HG03039 (cell line): ENCODE data around the gene STARD4.

ENCODE experiments used
- ATAC-seq: cut with Tn5 transposase; IDR thresholded peaks from one replicate; pipeline ENCODE4 v1.9.1; 2021; ENCODE audit warnings: mild to moderate bottlenecking, moderate library complexity; ENCODE audit not compliant: unreplicated experiment

Gene STARD4, protein sequence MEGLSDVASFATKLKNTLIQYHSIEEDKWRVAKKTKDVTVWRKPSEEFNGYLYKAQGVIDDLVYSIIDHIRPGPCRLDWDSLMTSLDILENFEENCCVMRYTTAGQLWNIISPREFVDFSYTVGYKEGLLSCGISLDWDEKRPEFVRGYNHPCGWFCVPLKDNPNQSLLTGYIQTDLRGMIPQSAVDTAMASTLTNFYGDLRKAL

DNA sequence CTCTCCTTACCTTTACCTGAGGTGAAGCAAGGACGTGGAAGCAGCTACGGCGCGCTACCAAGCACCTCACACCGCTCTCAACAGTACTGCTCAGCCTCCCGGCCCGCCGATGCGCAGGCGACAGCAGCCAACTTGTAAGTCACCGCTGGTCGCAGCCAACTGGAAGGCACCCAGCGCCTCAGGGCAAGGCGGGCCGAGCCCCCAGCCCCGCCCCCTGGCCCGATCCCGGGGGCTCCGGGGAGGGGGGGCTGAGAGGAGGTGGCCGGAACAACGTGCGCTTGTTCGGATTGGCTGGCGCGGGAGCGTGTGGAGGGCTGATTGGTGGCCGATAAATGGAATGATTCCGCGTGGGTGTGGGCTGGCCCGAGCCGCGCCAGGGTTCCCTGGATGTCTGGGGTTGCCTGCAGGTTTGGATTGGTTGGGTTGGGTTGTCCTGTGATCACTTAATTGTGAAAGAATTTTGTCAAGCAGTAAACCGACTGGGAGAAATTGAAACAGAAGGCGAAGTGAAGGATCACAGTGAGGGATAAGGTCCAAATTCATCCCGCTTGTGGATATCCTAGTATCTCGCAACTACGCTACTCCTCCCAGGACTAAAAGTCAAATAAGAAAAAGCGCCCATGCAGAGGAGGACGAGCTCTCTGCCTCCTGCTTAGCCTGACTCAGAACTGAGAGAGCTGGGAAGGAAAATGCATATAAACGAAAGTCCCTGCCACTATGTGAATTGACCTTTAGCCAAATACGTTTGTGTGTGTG lies at the start of gene STARD4:
Gene STARD4, minus strand, starts transcription at position 161 of the 756 bp plus-strand sequence. CDS start 5,102 bp downstream, outside the sequence.
- ATAC-seq = peak; percentile 92

DNA sequence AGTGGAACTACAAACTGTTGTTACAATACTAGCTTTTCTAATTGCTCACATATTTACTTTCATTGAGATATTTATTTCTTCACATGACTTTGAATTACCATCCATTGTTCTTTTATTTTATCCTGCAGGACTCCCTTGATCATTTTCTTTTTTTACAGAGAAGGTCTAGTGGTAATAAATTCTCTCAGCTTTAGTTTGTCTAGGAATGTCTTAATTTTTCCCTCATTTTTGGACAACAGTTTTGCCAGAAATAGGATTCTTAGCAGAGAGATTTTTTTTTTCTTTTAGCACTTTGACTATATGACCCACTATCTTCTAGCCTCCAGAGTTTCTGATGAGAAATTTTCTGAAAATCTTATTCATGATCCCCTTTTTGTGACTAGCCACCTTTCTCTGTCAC lies 47.3 kb upstream of the STARD4 start:
- ATAC-seq = no peak

DNA sequence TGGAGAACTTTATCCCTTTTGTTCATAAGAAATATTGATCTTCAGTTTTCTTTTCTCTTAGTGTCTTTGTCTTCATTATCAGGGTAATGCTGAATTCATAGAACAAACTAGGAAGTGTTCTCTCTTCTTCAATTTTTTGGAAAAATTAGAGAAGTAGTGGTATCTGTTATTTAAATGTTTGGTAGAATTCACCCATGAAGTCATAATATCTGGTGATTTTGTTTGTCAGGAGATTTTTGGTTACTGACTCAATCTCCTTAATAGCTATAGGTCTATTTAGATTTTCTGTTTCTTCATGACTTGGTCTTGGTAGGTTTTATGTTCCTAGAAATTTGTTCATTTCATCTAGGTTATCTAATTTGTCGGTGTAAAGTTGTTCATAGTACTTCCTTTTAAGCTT lies 45.4 kb upstream of the STARD4 start:
- ATAC-seq = no peak

DNA sequence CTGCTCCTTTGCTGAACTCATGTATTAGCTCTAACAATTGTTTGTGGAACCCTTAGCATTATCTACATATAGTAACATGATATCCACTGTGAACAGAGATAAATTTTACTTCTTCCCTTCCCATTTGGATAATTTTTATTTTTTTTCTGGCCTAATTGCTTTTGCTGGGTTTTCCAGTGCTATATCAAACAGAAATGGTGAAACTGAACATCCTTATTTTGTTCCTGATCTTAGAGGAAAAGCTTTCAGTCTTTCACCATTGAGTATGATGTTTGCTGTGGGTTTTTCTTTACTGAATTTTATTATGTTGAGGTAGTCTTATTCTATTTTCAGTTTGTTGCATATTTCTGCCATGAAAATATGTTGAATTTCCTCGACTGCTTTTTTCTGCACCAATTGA lies 44.8 kb upstream of the STARD4 start:
- no peak for ATAC-seq

DNA sequence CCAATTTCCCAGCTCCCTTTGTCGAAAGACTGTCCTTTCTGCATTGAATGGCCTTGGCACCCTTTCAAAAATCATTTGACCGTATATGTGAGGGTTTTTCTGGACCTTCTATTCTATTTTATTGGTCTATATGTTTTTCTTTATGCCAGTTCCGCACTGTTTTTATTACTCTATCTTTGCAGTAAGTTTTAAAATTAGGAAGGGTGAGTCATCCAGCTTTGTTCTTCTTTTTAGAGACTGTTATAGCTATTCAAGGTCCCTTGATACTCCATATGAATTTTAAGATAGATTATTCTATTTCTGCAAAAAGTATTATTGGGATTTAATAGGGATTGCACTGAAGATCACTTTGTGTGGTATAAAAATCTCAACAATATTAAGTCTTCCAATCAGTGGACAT lies 44.2 kb upstream of the STARD4 start:
- no peak for ATAC-seq

DNA sequence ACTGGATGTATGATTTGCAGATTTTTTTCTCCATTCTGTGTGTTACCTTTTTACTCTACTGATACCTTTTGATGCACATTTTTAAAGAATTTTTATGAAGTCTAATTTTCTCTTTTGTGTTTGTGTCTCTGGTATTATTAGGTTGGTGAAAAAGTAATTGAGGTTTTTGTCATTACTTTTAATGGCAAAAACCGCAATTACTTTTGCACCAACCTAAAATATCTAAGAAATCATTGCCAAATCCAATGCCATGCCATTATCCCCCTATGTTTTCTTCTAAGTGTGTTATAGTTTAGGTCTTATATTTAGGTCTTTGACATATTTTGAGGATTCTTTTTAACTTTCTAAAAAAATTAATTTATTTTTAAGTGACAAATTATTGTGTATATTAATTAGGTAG lies 43.4 kb upstream of the STARD4 start:
- ATAC-seq = no peak

DNA sequence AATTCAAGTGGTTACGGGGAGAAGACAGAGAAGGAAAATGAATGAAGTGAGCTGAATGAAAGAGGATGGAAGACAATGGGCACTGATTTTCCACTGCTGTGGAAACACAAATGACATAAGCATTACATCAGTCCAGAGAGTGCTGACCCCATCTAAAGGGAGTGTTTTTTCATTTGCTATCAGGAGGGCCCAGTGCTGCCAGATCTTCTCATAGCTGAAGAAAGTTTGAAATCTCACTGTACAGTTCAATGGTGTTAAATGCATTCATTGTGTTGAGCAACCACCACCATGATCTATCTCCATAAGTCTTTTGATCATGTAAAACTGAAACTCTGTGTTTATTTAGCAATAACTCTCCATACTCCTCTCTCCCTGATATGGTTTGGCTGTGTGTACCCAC lies 41.5 kb upstream of the STARD4 start:
- ATAC-seq = no peak

DNA sequence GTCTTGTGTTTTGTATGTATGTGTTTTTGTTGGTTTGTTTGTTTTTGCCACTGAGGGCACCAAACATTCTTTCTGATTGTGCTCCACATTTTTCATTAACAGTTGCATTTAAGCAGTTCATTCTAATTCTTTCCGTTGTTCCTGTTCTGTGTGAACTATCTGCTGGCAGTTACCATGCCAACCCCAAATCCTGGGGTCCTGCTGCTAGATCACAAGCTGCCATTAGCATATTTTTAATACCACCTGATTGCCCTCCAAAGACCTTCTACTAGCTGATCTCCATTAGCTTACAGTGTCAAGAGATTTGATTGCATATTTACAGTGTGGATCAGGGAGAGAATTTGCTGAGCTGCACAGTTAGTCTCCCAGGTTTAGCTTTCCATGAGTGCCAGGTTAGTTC lies 40.6 kb upstream of the STARD4 start:
- ATAC-seq = no peak

DNA sequence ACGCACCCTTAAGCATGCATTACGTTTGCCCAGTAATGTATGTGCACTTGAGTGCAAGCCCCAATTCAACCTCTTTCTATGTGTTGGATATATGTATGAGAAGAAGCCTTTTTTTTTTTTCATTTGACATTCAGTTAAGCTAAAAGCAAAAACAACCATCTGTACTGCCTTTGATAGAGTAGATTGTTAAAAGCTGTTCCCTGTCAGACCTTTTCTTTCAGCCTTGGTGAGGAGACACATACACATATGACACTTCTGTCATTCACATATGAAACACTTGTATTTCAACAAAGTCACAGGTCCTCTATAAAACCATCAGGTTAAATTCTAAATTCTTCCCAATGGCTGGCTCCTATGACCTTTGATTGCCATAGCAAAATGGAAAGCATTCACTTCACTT lies 40.2 kb upstream of the STARD4 start:
- no peak for ATAC-seq

DNA sequence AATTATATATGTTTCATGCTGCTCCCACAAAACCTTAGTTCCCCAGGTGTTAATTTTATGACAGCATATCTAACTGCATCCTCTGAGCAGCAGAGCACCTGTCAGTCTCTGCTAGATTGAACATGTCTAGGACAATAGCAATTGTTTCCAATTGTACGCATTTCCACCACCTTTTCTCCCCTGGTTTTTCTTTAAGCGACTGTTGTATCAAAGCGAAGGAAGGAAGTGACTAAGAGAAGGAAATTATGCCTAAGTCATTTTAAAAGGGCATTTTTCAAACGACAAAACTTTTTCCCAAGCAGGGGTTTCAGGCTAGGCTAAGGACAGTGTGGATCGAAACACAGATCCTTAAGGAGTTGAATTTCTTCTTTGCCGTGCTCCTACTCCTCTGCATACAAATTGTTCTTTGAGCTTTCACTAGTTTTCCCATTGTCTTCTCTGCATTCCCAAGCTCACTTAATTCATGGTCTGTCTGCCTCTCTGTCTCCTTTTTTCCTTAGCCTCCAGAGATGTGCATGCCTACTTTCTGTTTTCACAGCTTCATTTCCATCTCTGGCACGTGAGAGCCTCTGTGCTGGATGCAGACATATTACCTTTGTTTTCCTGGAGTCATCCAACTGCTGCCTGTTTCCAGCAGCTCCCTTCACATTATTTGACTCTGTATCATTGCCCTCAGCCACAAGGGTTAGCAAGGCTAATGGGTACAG lies 39.4 kb upstream of the STARD4 start:
- ATAC-seq = no peak

DNA sequence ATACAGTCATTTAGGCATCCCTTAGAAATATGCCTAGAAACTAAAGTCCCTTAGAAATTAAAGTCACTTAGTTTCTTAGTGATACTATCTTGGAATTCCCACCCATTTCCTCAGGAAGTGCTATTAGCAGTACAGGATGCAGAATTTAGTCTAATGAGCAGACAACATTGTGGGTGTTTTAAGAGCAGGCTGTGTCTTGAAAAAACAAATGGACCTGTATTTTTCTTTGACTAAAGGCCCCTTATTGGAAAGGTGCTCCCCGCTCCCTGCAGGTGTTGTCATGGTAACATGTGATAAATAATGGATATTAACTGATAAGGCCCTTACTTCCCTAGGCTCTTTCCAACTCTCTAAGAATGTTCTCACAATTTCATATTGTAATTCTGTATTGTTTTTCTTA lies 38.8 kb upstream of the STARD4 start:
- ATAC-seq = no peak

DNA sequence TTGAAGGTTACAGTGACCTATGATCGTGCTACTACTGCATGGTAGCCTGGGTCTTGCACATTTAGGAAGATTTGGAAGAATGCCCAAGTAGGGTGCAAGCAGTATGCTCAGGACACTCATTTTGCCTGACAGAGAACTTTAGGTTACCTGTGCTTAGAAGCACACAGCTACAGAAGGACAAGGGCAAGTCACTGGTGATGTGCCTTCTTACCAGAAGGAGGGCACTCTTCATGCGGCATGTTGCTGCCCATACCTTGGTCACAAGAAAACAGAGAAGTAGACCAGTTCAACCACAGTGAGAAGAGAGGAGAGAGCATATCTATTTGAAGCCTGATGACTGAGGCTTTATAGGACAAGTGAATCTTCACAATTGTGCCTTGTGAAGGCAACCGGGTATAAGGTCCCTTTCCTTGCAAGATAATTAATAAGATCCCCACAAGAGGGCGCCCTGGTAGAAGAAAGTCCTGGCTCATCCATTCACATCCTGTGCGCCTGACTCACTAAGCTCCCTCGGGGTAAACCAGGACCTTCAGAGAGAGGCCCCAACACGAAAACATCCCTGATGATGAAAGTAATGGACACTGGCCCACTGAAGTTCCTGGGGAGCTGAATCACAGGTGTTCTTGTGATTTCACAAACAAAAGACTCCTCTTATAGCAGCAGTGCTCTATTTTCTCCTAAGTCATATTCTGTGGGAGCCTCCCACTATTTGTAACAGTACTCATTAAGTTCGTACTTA lies 38.1 kb upstream of the STARD4 start:
- peak; percentile 78 for ATAC-seq

DNA sequence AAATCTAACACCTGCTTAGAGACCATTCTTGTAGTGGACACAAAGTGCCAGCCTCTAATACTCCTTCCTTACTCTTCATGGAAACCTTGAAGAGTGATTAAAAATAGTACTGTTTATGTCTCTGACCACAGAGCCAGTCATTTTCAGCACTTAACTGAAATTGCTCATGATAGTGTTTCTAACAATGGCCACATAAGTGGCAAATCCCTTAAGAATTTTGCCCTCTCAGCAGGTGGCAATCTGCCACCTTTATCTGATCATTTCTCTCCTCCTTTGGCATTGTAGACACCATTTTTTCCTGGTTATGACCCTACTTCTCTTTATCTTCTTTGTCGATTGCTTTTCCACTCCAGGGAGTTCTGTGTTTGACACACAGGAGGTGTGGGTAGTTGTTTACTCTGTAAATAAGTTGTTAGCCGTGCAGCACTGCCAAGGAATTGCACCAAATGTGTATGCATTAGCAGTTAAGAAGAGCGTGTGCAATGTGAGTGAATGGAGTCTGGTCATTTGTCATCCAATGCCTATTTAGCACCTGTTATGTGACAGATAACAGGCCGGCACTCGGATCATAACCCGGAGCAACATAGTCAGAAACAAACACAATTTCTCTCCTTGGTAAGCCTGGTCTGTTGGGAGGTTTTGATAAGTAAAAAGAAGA lies 36.8 kb upstream of the STARD4 start:
- no peak for ATAC-seq

DNA sequence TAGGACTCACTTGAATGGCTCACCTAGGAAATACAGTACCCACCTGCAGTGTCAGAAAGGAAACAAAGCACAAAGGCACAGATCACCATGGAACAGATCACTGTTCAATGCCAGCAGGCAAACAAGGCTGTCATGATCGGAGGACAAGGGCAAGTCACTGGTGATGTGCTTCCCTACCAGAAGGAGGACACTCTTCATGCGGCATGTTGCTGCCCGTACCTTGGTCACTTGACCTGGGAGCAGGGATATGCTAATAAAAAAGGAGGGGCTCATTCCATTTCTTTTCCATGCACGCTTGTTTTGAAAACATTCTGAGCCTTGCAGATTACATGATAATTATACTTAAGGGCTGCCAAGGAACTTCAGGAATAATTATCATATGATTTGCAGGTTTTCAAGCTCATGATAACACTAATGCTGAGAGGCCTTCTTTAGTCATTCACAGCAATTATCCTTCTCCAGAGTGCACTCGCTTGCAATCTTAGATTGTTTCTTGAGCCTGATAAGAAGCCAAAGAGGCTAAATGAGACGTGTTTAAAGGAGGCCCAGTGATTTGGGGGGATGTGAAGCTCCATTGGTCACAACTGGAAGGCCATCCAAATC lies 36.1 kb upstream of the STARD4 start:
- ATAC-seq = no peak

DNA sequence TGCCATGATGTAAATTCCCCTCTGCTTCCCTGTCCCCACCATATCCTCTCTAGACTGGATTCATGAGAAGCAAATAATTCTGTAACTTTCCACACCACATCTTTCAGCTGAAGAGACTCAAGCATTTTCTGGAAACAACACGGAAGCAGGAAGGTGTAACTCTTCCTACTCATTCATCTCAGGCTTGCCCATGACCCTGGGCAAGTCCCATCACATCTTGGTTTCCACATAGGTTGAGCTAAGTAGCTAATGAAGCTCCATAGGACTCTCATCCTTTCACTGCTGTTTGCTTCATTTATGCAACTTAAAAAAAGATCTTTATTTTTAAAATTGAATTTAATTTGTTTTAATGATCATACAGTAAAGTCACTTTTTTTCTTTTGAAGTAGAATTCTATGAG lies 32.7 kb upstream of the STARD4 start:
- ATAC-seq = no peak

DNA sequence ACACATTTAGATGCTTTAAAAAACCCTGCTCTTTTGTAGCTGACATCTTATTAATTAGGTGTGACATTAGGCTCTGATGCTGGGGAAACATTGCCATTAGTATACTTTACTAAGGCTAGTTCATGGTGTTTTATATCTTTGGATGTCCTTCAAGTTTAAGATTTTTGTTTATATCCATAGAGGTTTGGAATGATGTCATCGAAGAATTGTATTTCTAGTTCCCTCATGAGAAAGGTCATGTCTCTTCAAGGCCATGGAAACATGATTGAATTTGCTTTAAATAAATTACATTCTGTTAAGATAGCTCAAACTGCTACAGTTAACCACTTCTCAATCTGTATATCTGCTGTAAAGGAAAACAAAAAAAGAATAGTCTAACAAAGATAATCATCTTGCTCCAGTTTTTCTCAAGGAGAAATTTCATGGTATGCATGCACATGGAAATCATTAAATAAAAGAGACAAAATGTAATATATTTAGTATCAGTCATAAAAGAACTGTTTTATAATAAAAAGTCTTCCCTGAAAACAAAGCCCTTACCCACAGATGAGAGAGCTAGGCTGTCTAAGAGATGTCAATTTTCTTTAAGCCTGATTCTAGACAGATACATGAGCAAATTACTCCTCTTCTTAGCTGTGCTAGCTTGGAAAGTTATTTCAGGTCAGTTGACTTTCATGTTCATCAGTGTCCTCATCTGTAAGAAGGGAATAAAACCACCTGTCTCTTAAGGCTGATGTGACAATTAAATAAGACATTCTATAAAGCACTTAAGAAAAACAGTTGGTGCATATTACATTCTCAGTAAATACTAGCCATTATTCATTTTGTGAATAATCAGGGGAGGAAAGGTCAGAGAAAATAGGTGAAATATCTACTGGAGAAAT lies 25.0 kb upstream of the STARD4 start:
- ATAC-seq = no peak

DNA sequence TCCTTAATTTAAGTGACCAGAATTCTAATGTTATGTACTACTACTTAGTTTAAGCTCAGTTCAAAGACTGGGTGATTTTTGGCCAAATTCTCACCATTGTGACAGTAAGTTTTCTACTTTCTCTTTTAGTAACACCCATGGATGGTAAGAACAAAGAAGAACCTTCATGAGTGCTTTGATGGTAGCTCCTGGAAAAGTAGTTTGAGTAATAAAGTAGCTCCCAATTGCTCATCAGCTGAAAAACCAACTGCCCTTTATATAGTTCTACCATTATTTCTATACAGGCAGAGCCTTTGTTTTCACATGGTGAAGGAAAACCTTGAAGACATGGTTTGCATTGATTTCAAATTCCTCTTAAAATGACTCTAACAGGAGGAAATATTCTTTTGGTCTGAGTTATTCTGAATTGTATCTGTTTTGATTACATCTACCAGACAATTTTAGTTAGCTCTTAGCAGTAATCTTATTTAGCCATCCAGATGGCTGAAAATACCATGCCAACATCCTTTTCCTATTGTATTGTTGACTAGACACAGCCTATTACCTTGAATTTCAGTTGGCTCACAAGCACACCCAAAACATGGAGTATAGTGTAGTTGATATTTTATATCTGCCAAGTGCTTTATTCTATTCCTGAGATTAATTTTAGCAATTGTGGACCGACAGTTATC lies 23.7 kb upstream of the STARD4 start:
- ATAC-seq = no peak

DNA sequence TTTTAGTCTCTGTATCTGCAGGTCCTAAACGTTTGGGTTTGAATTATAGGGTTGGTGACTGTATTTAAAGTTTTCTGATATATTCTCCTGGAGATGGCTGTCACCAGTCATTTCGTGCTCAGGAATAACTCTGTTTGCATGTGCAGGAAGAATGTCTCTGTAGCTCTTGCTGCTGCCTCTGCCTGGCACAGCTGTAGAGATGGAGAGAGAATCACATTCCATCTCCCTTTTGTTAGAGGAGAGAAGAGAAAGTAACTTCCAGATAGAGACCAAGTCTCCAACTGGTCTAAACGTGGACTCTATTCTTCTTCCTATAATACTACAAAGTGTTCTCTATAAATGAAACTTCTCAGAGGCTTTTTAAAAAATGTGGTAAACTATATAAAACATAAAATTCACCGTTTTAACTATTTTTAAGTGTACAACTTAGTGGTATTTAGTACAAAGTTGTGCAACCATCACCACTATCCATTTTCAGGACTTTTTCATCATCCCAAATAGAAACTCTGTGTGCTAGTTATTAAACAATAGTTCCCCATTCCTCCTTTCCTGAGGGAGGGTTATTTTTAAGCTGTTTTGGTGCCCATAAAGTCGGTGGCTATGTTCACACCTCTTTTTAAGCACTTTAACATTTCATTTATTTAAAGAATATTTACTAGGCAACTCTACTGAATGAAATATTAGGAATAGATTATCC lies 20.7 kb upstream of the STARD4 start:
- ATAC-seq = no peak
